Mesenteric fat pad (tissue), 1 donor: Measurements from ENCODE around the gene TM4SF5. TPM values are rescaled to one million over a fixed set of nuclear protein-coding genes. Genes with fewer than 3 reads are reported as not detected.
"Not testable (repeated sequence)": the region's sequence is repeated elsewhere in the genome, so short reads cannot be mapped to it uniquely, and the experiment has no call there.

Experiments
- DNase-seq: peaks from one replicate; pipeline ENCODE4 v3.0.0-alpha.2; 2020; ENCODE audit warnings: low spot score
- total RNA-seq: library from RNA; stranded (reverse); fragmentation: NEBNext Ultra II Directional; extraction: Animal tissue kit (Norgen Biotek cat#: 25700); gene quantifications from one replicate; pipeline ENCODE4 v1.2.1, GENCODE V29; 2021
- donor health status: DM: yes; HTN: yes; CAD: no.

Gene TM4SF5
- total RNA-seq, 1 donor from 2014 or later, result not detected

- no peak for DNase-seq
Measured at GRCh38 chr17:4823373-4824089, 51.8 kb downstream of the TM4SF5 start.

GRCh38 chr17:4827399-4827798 lies 55.7 kb downstream of the TM4SF5 start:
- no peak for DNase-seq

GRCh38 chr17:4832829-4833177 lies 61.1 kb downstream of the TM4SF5 start:
- DNase-seq, result not testable (repeated sequence)

Other genes with a start within 250 kb of the TM4SF5 start
- 54.0 TPM for gene MYBBP1A, start 216.5 kb upstream of the TM4SF5 start, total RNA-seq
- not detected for gene GGT6, start 211.3 kb upstream of the TM4SF5 start, total RNA-seq
- gene SMTNL2, start 187.4 kb upstream of the TM4SF5 start, total RNA-seq, result 0.74 TPM
- gene ALOX15, start 130.2 kb upstream of the TM4SF5 start, total RNA-seq, result not detected
- 29.3 TPM for gene PELP1, start 67.7 kb upstream of the TM4SF5 start, total RNA-seq
- gene ARRB2, start 61.3 kb upstream of the TM4SF5 start, total RNA-seq, result 131 TPM
- gene MED11, start 40.5 kb upstream of the TM4SF5 start, total RNA-seq, result 16.1 TPM
- gene ZMYND15, start 32.1 kb upstream of the TM4SF5 start, total RNA-seq, result 2.9 TPM
- 51.3 TPM for gene CXCL16, start 32.0 kb upstream of the TM4SF5 start, total RNA-seq
- 6.9 TPM for gene VMO1, start 14.5 kb downstream of the TM4SF5 start, total RNA-seq
- not detected for gene GLTPD2, start 17.1 kb downstream of the TM4SF5 start, total RNA-seq
- 109 TPM for gene PSMB6, start 24.3 kb downstream of the TM4SF5 start, total RNA-seq
- gene PLD2, start 35.3 kb downstream of the TM4SF5 start, total RNA-seq, result 22.8 TPM
- gene MINK1, start 61.5 kb downstream of the TM4SF5 start, total RNA-seq, result 60.3 TPM
- gene C17orf107, start 127.7 kb downstream of the TM4SF5 start, total RNA-seq, result 3.0 TPM
- 1.6 TPM for gene CHRNE, start 131.2 kb downstream of the TM4SF5 start, total RNA-seq
- not detected for gene GP1BA, start 160.4 kb downstream of the TM4SF5 start, total RNA-seq
- gene SLC25A11, start 168.2 kb downstream of the TM4SF5 start, total RNA-seq, result 50.0 TPM
- gene RNF167, start 168.4 kb downstream of the TM4SF5 start, total RNA-seq, result 63.3 TPM
- 575 TPM for gene PFN1, start 176.6 kb downstream of the TM4SF5 start, total RNA-seq
- 4.0 TPM for gene ENO3, start 179.2 kb downstream of the TM4SF5 start, total RNA-seq
- 55.5 TPM for gene SPAG7, start 195.9 kb downstream of the TM4SF5 start, total RNA-seq
- 53.8 TPM for gene CAMTA2, start 215.8 kb downstream of the TM4SF5 start, total RNA-seq
- gene INCA1, start 225.6 kb downstream of the TM4SF5 start, total RNA-seq, result 0.71 TPM
- 213 TPM for gene KIF1C, start 226.1 kb downstream of the TM4SF5 start, total RNA-seq